HG03097 (cell line): ENCODE data around the gene ITPKC.
"Not testable (repeated sequence)": the region's sequence is repeated elsewhere in the genome, so short reads cannot be mapped to it uniquely, and the experiment has no call there.

Experiments used
- ATAC-seq: cut with Tn5 transposase; IDR thresholded peaks from one replicate; pipeline ENCODE4 v1.9.1; 2021; ENCODE audit not compliant: unreplicated experiment, low FRiP score

Gene ITPKC

GRCh38 chr19:40714441-40715299 is 2.2 kb upstream of the ITPKC start:
- peak; percentile 48 for ATAC-seq

GRCh38 chr19:40716031-40716481 is 856 bp upstream of the ITPKC start:
- ATAC-seq: no peak

- ATAC-seq: no peak
Measured at GRCh38 chr19:40717325-40717879, 490 bp downstream of the ITPKC start.

GRCh38 chr19:40717880-40718773 is 1.2 kb downstream of the ITPKC start:
- no peak for ATAC-seq

- no peak for ATAC-seq
Measured at GRCh38 chr19:40718774-40719391, 2.0 kb downstream of the ITPKC start.

GRCh38 chr19:40719414-40719894 is 2.5 kb downstream of the ITPKC start:
- no peak for ATAC-seq

GRCh38 chr19:40721140-40721486 is 4.2 kb downstream of the ITPKC start:
- ATAC-seq: no peak

GRCh38 chr19:40721936-40722661 is 5.2 kb downstream of the ITPKC start:
- no peak for ATAC-seq

GRCh38 chr19:40723661-40724254 is 6.8 kb downstream of the ITPKC start:
- no peak for ATAC-seq

GRCh38 chr19:40724315-40724714 is 7.4 kb downstream of the ITPKC start:
- no peak for ATAC-seq

- ATAC-seq: no peak
Measured at GRCh38 chr19:40724855-40725254, 7.9 kb downstream of the ITPKC start.

GRCh38 chr19:40726279-40726678 is 9.4 kb downstream of the ITPKC start:
- ATAC-seq: no peak

- not testable (repeated sequence) for ATAC-seq
Measured at GRCh38 chr19:40730065-40730464, 13.2 kb downstream of the ITPKC start.

- ATAC-seq: not testable (repeated sequence)
Measured at GRCh38 chr19:40732304-40732703, 15.4 kb downstream of the ITPKC start.

- ATAC-seq: no peak
Measured at GRCh38 chr19:40733149-40733548, 16.2 kb downstream of the ITPKC start.

GRCh38 chr19:40735013-40735771 is 18.3 kb downstream of the ITPKC start:
- ATAC-seq: no peak

- ATAC-seq: no peak
Measured at GRCh38 chr19:40736661-40737060, 19.7 kb downstream of the ITPKC start.

GRCh38 chr19:40737102-40737644 is 20.3 kb downstream of the ITPKC start:
- ATAC-seq: no peak
